Trophoblast cell (in vitro differentiated cells and primary cell): ENCODE data around the gene IL20.

Experiments used
- DNase-seq, 2 donors: peaks; one replicate each; pipeline ENCODE4 v3.0.0-alpha.2; 2016
- H2AFZ ChIP-seq: 2 replicates; pipeline ENCODE4 v1.6.1; 2013; ENCODE audit warnings: low read length, moderate library complexity, mild to moderate bottlenecking; ENCODE audit not compliant: insufficient read depth, poor library complexity
- H2AK5ac ChIP-seq: 2 replicates; pipeline ENCODE4 v1.6.1; 2013; ENCODE audit warnings: mild to moderate bottlenecking, low read length
- H2BK120ac ChIP-seq: 2 replicates; pipeline ENCODE4 v1.6.1; 2013; ENCODE audit warnings: low read length, mild to moderate bottlenecking, moderate library complexity; ENCODE audit not compliant: insufficient read depth, poor library complexity
- H2BK12ac ChIP-seq: 2 replicates; pipeline ENCODE4 v1.6.1; 2013; ENCODE audit warnings: mild to moderate bottlenecking, low read length, moderate library complexity
- H2BK5ac ChIP-seq: 2 replicates; pipeline ENCODE4 v1.6.1; 2013; ENCODE audit warnings: low read length, low read depth, moderate library complexity, mild to moderate bottlenecking; ENCODE audit not compliant: poor library complexity
- H3K14ac ChIP-seq: 2 replicates; pipeline ENCODE4 v1.6.1; 2013; ENCODE audit warnings: mild to moderate bottlenecking, low read length
- H3K18ac ChIP-seq: 2 replicates; pipeline ENCODE4 v1.6.1; 2013; ENCODE audit warnings: mild to moderate bottlenecking, low read length
- H3K23ac ChIP-seq: 2 replicates; pipeline ENCODE4 v1.6.1; 2013; ENCODE audit warnings: low read length
- H3K27ac ChIP-seq: 2 replicates; pipeline ENCODE4 v1.5.1; 2013; ENCODE audit warnings: low read depth, mild to moderate bottlenecking, inconsistent platforms, low read length, moderate library complexity
- H3K27me3 ChIP-seq: 2 replicates; pipeline ENCODE4 v1.6.1; 2013; ENCODE audit warnings: inconsistent platforms, mild to moderate bottlenecking, low read length, moderate library complexity; ENCODE audit not compliant: insufficient read depth
- H3K36me3 ChIP-seq, 2 experiments: 1 replicate in 1 of 2; 2 replicates in 1 of 2; pipeline ENCODE4 v1.6.1; 2013; ENCODE audit warnings: low read length in 2 of 2, mild to moderate bottlenecking in 2 of 2, moderate library complexity in 1 of 2; ENCODE audit not compliant: insufficient read depth in 2 of 2, control insufficient read depth in 1 of 2
- H3K4ac ChIP-seq: 2 replicates; pipeline ENCODE4 v1.6.1; 2013; ENCODE audit warnings: low read depth, mild to moderate bottlenecking, low read length, moderate library complexity
- H3K4me1 ChIP-seq, 2 experiments: 1 replicate in 1 of 2; 2 replicates in 1 of 2; pipeline ENCODE4 v1.6.1; 2013; ENCODE audit warnings: low read length in 2 of 2, mild to moderate bottlenecking in 2 of 2, moderate library complexity in 1 of 2; ENCODE audit not compliant: insufficient read depth in 2 of 2, control insufficient read depth in 1 of 2
- H3K4me2 ChIP-seq: 2 replicates; pipeline ENCODE4 v1.6.1; 2013; ENCODE audit warnings: inconsistent platforms, mild to moderate bottlenecking, low read length, moderate library complexity
- H3K4me3 ChIP-seq: 2 replicates; pipeline ENCODE4 v1.5.1; 2013; ENCODE audit warnings: mild to moderate bottlenecking, low read depth, low read length, inconsistent platforms
- H3K79me1 ChIP-seq: one replicate; pipeline ENCODE4 v1.6.1; 2013; ENCODE audit warnings: low read length
- H3K79me2 ChIP-seq: 2 replicates; pipeline ENCODE4 v1.6.1; 2013; ENCODE audit warnings: low read length, mild to moderate bottlenecking; ENCODE audit not compliant: control insufficient read depth, insufficient read depth, poor library complexity
- H3K9ac ChIP-seq: 2 replicates; pipeline ENCODE4 v1.6.1; 2013; ENCODE audit warnings: mild to moderate bottlenecking, low read length
- H3K9me3 ChIP-seq: 2 replicates; pipeline ENCODE4 v1.6.1; 2013; ENCODE audit warnings: low read depth, mild to moderate bottlenecking, control low read depth, inconsistent platforms, low read length; ENCODE audit not compliant: insufficient read depth
- H4K12ac ChIP-seq: 2 replicates; pipeline ENCODE4 v1.6.1; 2013; ENCODE audit warnings: low read depth, mild to moderate bottlenecking, low read length, moderate library complexity
- H4K8ac ChIP-seq: 2 replicates; pipeline ENCODE4 v1.6.1; 2013; ENCODE audit warnings: low read depth, mild to moderate bottlenecking, low read length, moderate library complexity
- H4K91ac ChIP-seq: one replicate; pipeline ENCODE4 v1.6.1; 2013; ENCODE audit warnings: low read depth, mild to moderate bottlenecking, low read length, moderate library complexity
- WGBS: extraction: QIAGEN DNeasy Blood & Tissue Kit; methylation state at CpG from one replicate; pipeline ENCODE4 v1.1.7; 2013; ENCODE audit warnings: missing lambda C conversion rate; ENCODE audit not compliant: insufficient read length, insufficient coverage; ENCODE audit errors: extremely low coverage; 5-methylcytosine and 5-hydroxymethylcytosine counted together

The IL20 gene

DNA sequence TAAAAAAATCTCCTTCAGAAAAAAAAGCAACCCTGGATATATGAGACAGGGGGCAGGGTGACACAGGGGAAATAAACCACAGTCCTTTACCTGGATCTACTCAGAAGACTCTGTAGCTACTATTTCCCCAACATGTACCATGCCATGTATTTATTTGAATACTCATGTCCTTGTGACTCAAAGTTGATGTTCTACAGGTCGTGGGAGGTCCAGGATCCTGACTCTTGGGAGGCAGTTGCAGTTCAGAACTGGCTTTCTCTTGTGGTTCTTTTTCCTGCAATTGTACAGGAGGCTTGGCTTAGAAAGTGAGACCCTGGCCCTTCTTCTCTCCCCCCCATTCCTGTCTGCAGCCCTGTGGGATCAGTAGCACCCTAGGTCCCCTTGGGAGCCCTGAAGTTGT is 26.0 kb downstream of the IL20 start:
- H3K79me1 ChIP-seq = no peaks in the 10 kb centered on the region
- no peaks in the 10 kb centered on the region for H3K27me3 ChIP-seq
- no peak overlapping the region for H3K27ac ChIP-seq
- H3K18ac ChIP-seq = no peak overlapping the region
- peaks cover 14% of the 10 kb centered on the region in 2 experiments for H3K4me1 ChIP-seq
- no peak overlapping the region for H4K8ac ChIP-seq
- no peak overlapping the region for H2AK5ac ChIP-seq
- no peak overlapping the region for H3K23ac ChIP-seq
- no peak overlapping the region for H3K4me3 ChIP-seq
- no peaks in the 10 kb centered on the region for H3K79me2 ChIP-seq
- H3K4ac ChIP-seq = no peak overlapping the region
- H3K9me3 ChIP-seq = no peaks in the 10 kb centered on the region
- no peak overlapping the region for H2BK120ac ChIP-seq
- WGBS = no CpG with 5 or more reads among the region's 1 CpG
- H2BK5ac ChIP-seq = no peak overlapping the region
- H2BK12ac ChIP-seq = no peak overlapping the region
- DNase-seq = no peak
- no peak overlapping the region for H3K4me2 ChIP-seq
- H4K91ac ChIP-seq = no peak overlapping the region
- no peak overlapping the region for H3K9ac ChIP-seq
- no peak overlapping the region for H2AFZ ChIP-seq
- no peak overlapping the region for H3K14ac ChIP-seq
- no peaks in the 10 kb centered on the region for H3K36me3 ChIP-seq
- H4K12ac ChIP-seq = no peak overlapping the region

DNA sequence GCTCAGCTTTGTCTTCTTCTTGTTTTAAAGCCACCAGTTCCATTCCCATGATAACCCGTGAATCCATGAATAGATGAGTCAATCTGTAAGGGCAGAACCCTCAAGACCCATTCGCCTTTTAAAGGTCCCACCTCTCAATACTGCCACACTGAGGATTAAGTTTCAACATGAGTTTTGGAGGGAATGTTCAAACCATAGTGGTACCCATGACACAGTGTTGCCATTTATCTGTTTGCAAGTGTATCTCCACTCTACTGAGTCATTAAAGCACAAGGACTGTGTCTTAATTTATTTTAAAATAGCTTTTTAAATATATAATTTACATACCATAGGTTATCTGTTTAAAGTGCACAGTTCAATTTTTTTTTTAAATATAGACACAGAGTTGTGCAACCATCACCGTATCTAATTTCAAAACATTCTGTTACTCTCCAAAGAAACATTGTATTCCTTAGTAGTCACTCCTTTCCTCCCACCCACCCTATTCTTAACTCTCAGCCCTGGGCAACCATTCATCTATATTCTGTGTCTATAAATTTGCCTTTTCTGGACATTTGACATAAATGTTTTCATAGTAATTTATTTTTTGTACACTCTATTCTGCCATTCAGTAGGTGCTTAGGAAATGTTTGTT is 27.0 kb downstream of the IL20 start:
- Histone ChIP-seq H2AK5ac (no peak overlapping the region), H2BK120ac (no peak overlapping the region), H3K4ac (no peak overlapping the region), H2BK12ac (no peak overlapping the region), H3K14ac (no peak overlapping the region), H4K8ac (no peak overlapping the region), H3K79me1 (no peaks in the 10 kb centered on the region), H3K9ac (no peak overlapping the region), H3K4me1 (peaks cover 14 to 15% of the 10 kb centered on the region in 2 experiments), H3K23ac (no peak overlapping the region), H3K27me3 (no peaks in the 10 kb centered on the region), H3K36me3 (no peaks in the 10 kb centered on the region), H3K4me3 (no peak overlapping the region), H3K18ac (no peak overlapping the region), H3K4me2 (no peak overlapping the region), H2BK5ac (no peak overlapping the region), H4K91ac (no peak overlapping the region), H2AFZ (no peak overlapping the region), H3K79me2 (no peaks in the 10 kb centered on the region), H4K12ac (no peak overlapping the region), H3K9me3 (no peaks in the 10 kb centered on the region), H3K27ac (no peak overlapping the region)
- no peak for DNase-seq
- no CpG with 5 or more reads among the region's 3 CpGs for WGBS

DNA sequence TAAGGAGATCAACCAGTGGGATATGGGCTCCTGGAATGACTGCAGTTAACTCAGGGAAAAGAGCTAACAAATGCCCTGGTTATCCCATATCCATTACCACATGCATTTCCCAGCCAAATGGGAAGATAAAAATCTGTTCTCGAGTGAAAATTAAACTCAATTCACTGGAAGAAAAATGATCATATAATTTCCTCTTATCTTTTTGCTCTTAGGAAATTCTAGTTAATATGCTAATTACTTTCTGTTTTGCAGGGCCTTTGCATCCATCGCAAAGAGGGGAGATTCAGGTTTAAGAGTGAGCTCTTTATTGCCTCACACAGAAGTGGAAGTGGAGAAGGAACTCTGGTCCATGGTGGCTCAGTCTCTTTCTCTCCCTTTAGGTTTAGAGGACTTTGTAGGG is 28.0 kb downstream of the IL20 start:
- no peak overlapping the region for H4K8ac ChIP-seq
- H3K23ac ChIP-seq = no peak overlapping the region
- H3K4me3 ChIP-seq = no peak overlapping the region
- no peak overlapping the region for H3K18ac ChIP-seq
- H3K9me3 ChIP-seq = no peaks in the 10 kb centered on the region
- H3K9ac ChIP-seq = no peak overlapping the region
- H3K4me2 ChIP-seq = no peak overlapping the region
- H4K91ac ChIP-seq = no peak overlapping the region
- no peaks in the 10 kb centered on the region for H3K27me3 ChIP-seq
- H4K12ac ChIP-seq = no peak overlapping the region
- no peak overlapping the region for H3K4ac ChIP-seq
- DNase-seq = no peak
- WGBS = no CpG with 5 or more reads among the region's 2 CpGs
- no peak overlapping the region for H2AK5ac ChIP-seq
- H3K36me3 ChIP-seq = no peaks in the 10 kb centered on the region
- no peak overlapping the region for H2BK5ac ChIP-seq
- H3K4me1 ChIP-seq = peaks cover 15% of the 10 kb centered on the region in 2 experiments
- no peak overlapping the region for H3K14ac ChIP-seq
- no peaks in the 10 kb centered on the region for H3K79me1 ChIP-seq
- no peak overlapping the region for H2BK120ac ChIP-seq
- H3K27ac ChIP-seq = no peak overlapping the region
- H2AFZ ChIP-seq = no peak overlapping the region
- no peaks in the 10 kb centered on the region for H3K79me2 ChIP-seq
- H2BK12ac ChIP-seq = no peak overlapping the region

DNA sequence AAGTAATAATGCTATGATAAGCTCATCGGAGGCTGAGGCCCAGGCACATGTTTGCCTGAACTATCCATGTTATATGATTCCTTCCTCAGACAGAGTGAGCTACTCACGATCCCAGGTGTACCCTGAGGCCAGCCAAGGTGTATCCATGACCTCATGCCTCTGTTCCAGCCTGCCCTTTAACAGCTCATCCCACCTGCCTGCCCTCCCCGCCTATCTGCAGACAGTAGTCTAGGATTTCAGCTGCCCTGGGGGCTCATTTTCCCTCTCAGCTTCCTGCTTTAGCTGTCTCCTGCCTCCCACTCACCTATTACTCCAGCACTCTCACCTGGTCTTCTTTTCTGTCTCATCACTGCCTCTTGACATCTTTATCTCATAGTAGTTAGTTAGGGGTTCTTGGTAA is 29.9 kb downstream of the IL20 start:
- Histone ChIP-seq H2BK12ac (no peak overlapping the region), H3K4me2 (no peak overlapping the region), H4K12ac (no peak overlapping the region), H3K9me3 (no peaks in the 10 kb centered on the region), H3K79me2 (no peaks in the 10 kb centered on the region), H3K79me1 (no peaks in the 10 kb centered on the region), H3K4me1 (peaks cover 15 to 20% of the 10 kb centered on the region in 2 experiments), H3K27ac (peak overlapping the region; percentile 53), H3K4me3 (no peak overlapping the region), H3K4ac (no peak overlapping the region), H2BK5ac (no peak overlapping the region), H2AK5ac (no peak overlapping the region), H2BK120ac (no peak overlapping the region), H4K8ac (no peak overlapping the region), H3K23ac (no peak overlapping the region), H3K27me3 (no peaks in the 10 kb centered on the region), H3K9ac (no peak overlapping the region), H3K14ac (no peak overlapping the region), H3K18ac (no peak overlapping the region), H4K91ac (no peak overlapping the region), H3K36me3 (no peaks in the 10 kb centered on the region), H2AFZ (no peak overlapping the region)
- peak; percentile 85 to 94 for DNase-seq
- no CpG with 5 or more reads among the region's 3 CpGs for WGBS
